HUES6 (cell line): ENCODE data around the gene BTRC.

Source experiments
- H3K27ac ChIP-seq: 2 replicates; pipeline ENCODE4 v1.7.0; 2013; ENCODE audit warnings: low read depth, mild to moderate bottlenecking, low read length, inconsistent platforms
- H3K27me3 ChIP-seq: 2 replicates; pipeline ENCODE4 v1.6.1; 2013; ENCODE audit warnings: low read length; ENCODE audit not compliant: control insufficient read depth, insufficient read depth
- H3K36me3 ChIP-seq: 2 replicates; pipeline ENCODE4 v1.6.1; 2013; ENCODE audit warnings: low read length; ENCODE audit not compliant: control insufficient read depth, insufficient read depth
- H3K4me1 ChIP-seq: 2 replicates; pipeline ENCODE4 v1.6.1; 2013; ENCODE audit warnings: low read length; ENCODE audit not compliant: control insufficient read depth, insufficient read depth
- H3K4me3 ChIP-seq: 2 replicates; pipeline ENCODE4 v1.5.1; 2013; ENCODE audit warnings: low read depth, low read length
- H3K9ac ChIP-seq: one replicate; pipeline ENCODE4 v1.6.1; 2013; ENCODE audit warnings: mild to moderate bottlenecking, low read length
- H3K9me3 ChIP-seq: 2 replicates; pipeline ENCODE4 v1.6.1; 2013; ENCODE audit warnings: low read depth, low read length; ENCODE audit not compliant: control insufficient read depth, insufficient read depth

BTRC gene

GRCh38 chr10:101353692-101354327 lies at the start of gene BTRC:
Gene BTRC, plus strand, starts transcription at chr10:101354165. Its CDS starts 16 bp downstream, at chr10:101354181.
- Histone ChIP-seq H3K4me1 (peaks cover 17% of the 10 kb centered on the region; the same call in 1 of the 2 replicates), H3K4me3 (peak within 1 kb of the TSS; percentile 71), H3K27ac (peak within 1 kb of the TSS; percentile 31; the same call in 1 of the 2 replicates), H3K27me3 (peaks cover 6% of the 10 kb centered on the region; the same call in 1 of the 2 replicates), H3K36me3 (no peaks in the 10 kb centered on the region), H3K9me3 (no peaks in the 10 kb centered on the region), H3K9ac (peak within 1 kb of the TSS; percentile 73)

DNA sequence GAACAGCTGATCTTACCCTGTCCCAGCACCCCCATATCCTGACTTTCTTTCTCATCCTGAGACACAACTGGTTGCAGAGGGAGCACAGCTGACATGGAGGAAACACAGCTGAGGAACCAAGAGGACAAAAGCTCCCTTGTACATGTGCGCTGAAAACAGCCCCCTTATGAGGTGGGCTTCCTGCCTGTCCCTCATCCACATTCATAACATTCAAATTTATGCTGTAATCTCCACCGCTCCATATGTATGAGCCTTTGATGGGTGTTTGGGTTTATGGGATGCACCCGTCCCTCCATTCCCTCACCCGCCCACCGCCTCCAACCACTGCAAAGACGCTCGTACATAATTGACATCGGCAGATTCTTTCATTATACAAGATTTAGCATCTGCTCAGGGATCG lies 49.6 kb upstream of the BTRC start:
- H3K9me3 ChIP-seq: no peaks in the 10 kb centered on the region
- no peak overlapping the region for H3K9ac ChIP-seq
- no peak overlapping the region for H3K27ac ChIP-seq
- no peaks in the 10 kb centered on the region for H3K4me1 ChIP-seq
- H3K27me3 ChIP-seq: peaks cover 29% of the 10 kb centered on the region
- no peaks in the 10 kb centered on the region for H3K36me3 ChIP-seq
- no peak overlapping the region for H3K4me3 ChIP-seq

DNA sequence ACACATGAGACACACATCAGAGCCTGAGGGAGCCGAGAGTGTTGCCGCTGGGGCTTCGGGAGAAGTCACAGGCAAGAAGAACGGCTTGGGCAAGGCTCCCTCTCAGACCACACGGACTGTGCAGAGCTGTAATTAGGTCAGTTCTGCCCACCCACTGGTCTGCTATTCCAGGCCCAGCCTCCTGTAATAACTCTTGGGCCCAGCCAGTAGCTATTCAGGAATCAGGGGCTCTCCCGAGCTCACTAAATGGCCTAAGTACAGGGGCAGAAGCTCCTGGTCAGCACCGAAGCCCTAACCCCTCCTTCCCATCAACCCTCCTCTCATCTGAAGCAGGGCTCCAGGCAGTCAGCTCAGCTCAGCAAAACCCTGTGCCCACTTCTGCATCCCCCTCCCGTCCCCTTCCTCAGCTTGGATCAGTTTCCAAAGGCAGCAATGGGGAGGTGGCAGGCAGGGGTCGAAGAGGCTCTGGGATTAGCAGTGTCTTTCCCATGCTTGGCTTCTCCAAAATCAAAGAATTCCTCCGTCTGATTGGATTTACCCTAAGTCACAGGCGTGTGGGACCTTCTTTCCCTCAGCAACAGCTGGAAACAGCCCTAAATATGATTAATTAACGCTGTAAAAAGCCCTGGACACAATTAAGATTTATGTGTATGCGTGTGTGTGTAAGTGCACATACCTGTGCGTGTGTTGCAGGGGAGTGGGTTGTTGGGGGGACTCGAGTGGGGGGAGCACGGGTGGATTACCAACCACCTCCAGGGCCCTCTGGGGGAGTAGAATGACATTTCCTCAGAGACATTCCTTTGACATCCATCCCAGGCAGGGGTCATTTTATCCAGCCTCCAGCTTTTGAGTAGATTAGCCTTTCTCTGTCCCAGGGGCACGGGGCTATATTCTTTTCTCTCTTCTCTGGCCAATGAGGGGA lies 48.4 kb upstream of the BTRC start:
- Histone ChIP-seq H3K9ac (no peak overlapping the region), H3K9me3 (no peaks in the 10 kb centered on the region), H3K27me3 (peaks cover 27% of the 10 kb centered on the region; the same call in 1 of the 2 replicates), H3K4me3 (no peak overlapping the region), H3K4me1 (peaks cover 1% of the 10 kb centered on the region), H3K36me3 (no peaks in the 10 kb centered on the region), H3K27ac (no peak overlapping the region)

GRCh38 chr10:101308051-101308450 lies 45.9 kb upstream of the BTRC start:
- Histone ChIP-seq H3K4me3 (no peak overlapping the region), H3K9ac (no peak overlapping the region), H3K27ac (no peak overlapping the region), H3K4me1 (peaks cover 13% of the 10 kb centered on the region), H3K27me3 (peaks cover 27% of the 10 kb centered on the region; the same call in 1 of the 2 replicates), H3K9me3 (no peaks in the 10 kb centered on the region), H3K36me3 (no peaks in the 10 kb centered on the region)

GRCh38 chr10:101310529-101311184 lies 43.3 kb upstream of the BTRC start:
- Histone ChIP-seq H3K36me3 (no peaks in the 10 kb centered on the region), H3K27me3 (peaks cover 13% of the 10 kb centered on the region; the same call in 1 of the 2 replicates), H3K9me3 (no peaks in the 10 kb centered on the region), H3K4me3 (peak overlapping the region; percentile 36), H3K4me1 (peaks cover 13% of the 10 kb centered on the region), H3K9ac (no peak overlapping the region), H3K27ac (no peak overlapping the region)

GRCh38 chr10:101311185-101312066 lies 42.5 kb upstream of the BTRC start:
- Histone ChIP-seq H3K4me3 (peak overlapping the region; percentile 36), H3K9ac (no peak overlapping the region), H3K4me1 (peaks cover 13% of the 10 kb centered on the region), H3K27ac (no peak overlapping the region), H3K27me3 (peaks cover 13% of the 10 kb centered on the region; the same call in 1 of the 2 replicates), H3K9me3 (no peaks in the 10 kb centered on the region), H3K36me3 (no peaks in the 10 kb centered on the region)

GRCh38 chr10:101319241-101319915 lies 34.6 kb upstream of the BTRC start:
- H3K36me3 ChIP-seq: no peaks in the 10 kb centered on the region
- no peaks in the 10 kb centered on the region for H3K9me3 ChIP-seq
- no peak overlapping the region for H3K9ac ChIP-seq
- H3K4me3 ChIP-seq: no peak overlapping the region
- no peak overlapping the region for H3K27ac ChIP-seq
- H3K4me1 ChIP-seq: peaks cover 5% of the 10 kb centered on the region; the same call in 1 of the 2 replicates
- no peaks in the 10 kb centered on the region for H3K27me3 ChIP-seq

- Histone ChIP-seq H3K9me3 (no peaks in the 10 kb centered on the region), H3K27ac (no peak overlapping the region), H3K27me3 (no peaks in the 10 kb centered on the region; the same call in 1 of the 2 replicates), H3K4me3 (no peak overlapping the region), H3K36me3 (no peaks in the 10 kb centered on the region), H3K4me1 (peaks cover 5% of the 10 kb centered on the region; the same call in 1 of the 2 replicates), H3K9ac (no peak overlapping the region)
Observed at GRCh38 chr10:101321073-101321472, 32.9 kb upstream of the BTRC start.

GRCh38 chr10:101322266-101323108 lies 31.5 kb upstream of the BTRC start:
- Histone ChIP-seq H3K36me3 (no peaks in the 10 kb centered on the region), H3K27ac (no peak overlapping the region), H3K9me3 (peaks cover 10% of the 10 kb centered on the region), H3K4me3 (no peak overlapping the region), H3K27me3 (no peaks in the 10 kb centered on the region; the same call in 1 of the 2 replicates), H3K9ac (no peak overlapping the region), H3K4me1 (peaks cover 5% of the 10 kb centered on the region; the same call in 1 of the 2 replicates)
